SJCRH30 (cell line): ENCODE results near the gene VASP. TPM values are rescaled to one million over a fixed set of nuclear protein-coding genes. Genes with fewer than 3 reads are reported as not detected.

Experiments
- DNase-seq, 2 experiments: peaks; one replicate each; pipeline ENCODE4 v3.0.0-alpha.2; 2015 to 2020
- H3K27ac ChIP-seq: fragments of 250-450 bp; sonication (Bioruptor Pico); 2 replicates; pipeline ENCODE4 v1.5.1; 2020; ENCODE audit warnings: mild to moderate bottlenecking, moderate library complexity
- H3K27me3 ChIP-seq: fragments of 250-450 bp; sonication (Bioruptor Pico); 2 replicates; pipeline ENCODE4 v1.5.1; 2020; ENCODE audit warnings: mild to moderate bottlenecking, moderate library complexity
- H3K36me3 ChIP-seq: fragments of 250-450 bp; sonication (Bioruptor Pico); 2 replicates; pipeline ENCODE4 v1.5.1; 2020; ENCODE audit warnings: mild to moderate bottlenecking, moderate library complexity
- H3K4me1 ChIP-seq: fragments of 250-450 bp; sonication (Bioruptor Pico); 2 replicates; pipeline ENCODE4 v1.5.1; 2020; ENCODE audit warnings: mild to moderate bottlenecking, moderate library complexity
- H3K4me3 ChIP-seq: fragments of 250-450 bp; sonication (Bioruptor Pico); 2 replicates; pipeline ENCODE4 v1.5.1; 2020; ENCODE audit warnings: mild to moderate bottlenecking, moderate library complexity
- H3K9me3 ChIP-seq: fragments of 250-450 bp; sonication (Bioruptor Pico); replicated peaks from 2 replicates; pipeline ENCODE4 v1.5.1; 2020; ENCODE audit warnings: mild to moderate bottlenecking, moderate library complexity
- total RNA-seq: library from RNA; depleted of rRNA; stranded (reverse); fragments of >200 nt; shearing (Covaris generic); gene quantifications from 2 replicates; pipeline ENCODE4 v1.2.3, GENCODE V29; 2014

The VASP gene
- total RNA-seq, 1 experiment from 2014 or later, result 48.8 TPM

DNA sequence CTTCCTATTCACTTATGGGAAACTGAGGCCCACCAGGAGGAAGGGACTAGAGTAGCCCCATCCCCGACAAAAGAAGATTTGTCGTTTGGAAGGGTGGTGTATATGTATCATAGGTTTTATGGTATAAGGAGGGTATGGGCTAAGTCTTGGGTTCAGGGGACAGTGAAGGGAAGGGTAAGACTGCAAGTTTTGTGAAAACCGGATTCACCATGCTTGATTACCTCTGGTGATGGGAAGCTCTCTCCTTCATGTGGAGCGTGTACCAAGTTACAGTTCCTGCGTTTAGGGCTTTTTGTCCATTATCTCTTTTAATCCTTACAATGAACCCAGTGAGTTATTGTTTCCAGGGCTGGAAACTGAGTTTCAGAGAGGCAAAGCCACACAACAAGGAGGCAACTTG lies 3.8 kb downstream of the VASP start:
- no peaks in the 10 kb centered on the region for H3K27me3 ChIP-seq
- no peak for DNase-seq
- no peak overlapping the region for H3K4me3 ChIP-seq
- H3K36me3 ChIP-seq, result no peaks in the 10 kb centered on the region
- H3K4me1 ChIP-seq, result no peaks in the 10 kb centered on the region
- H3K9me3 ChIP-seq, result no peaks in the 10 kb centered on the region
- no peak overlapping the region for H3K27ac ChIP-seq

GRCh38 chr19:45512881-45513483 lies 5.7 kb downstream of the VASP start:
- Histone ChIP-seq H3K9me3 (no peaks in the 10 kb centered on the region), H3K4me1 (no peaks in the 10 kb centered on the region), H3K4me3 (no peak overlapping the region), H3K27me3 (no peaks in the 10 kb centered on the region), H3K36me3 (peaks cover 1% of the 10 kb centered on the region; the same call in 1 of the 2 replicates), H3K27ac (no peak overlapping the region)
- DNase-seq, result no peak

DNA sequence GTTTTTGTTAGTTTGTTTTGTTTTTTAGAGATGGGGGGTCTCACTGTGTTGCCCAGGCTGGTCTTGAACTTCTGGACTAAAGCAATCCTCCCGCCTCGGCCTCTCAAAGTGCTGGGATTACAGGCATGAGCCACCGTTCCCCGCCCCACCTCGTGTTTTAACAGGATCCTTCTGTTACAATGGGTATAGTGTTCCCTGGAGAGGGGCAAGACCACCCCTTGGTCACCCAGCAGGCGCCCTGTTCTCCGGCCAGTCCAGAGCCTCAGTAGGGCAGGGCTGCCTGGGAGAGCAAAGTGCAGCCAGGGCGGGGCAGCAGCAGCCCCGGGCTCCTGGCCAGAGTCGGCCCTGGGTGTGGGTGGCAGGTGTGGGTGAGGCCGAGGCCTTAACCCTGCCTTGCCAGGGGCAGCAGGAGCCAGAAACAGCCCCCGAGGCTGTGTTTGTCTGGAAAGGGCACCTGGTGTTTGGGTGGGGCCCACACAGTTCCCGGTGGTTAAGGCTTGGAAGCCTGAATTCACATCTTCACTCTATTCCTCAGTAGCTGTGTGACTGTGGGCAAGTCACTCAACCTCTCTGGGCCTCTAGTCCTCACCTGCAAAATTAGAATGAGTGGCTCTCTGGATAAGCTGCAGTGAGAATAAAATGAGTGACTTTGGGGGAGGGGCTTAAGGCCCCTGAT lies 7.2 kb downstream of the VASP start:
- H3K4me3 ChIP-seq, result no peak overlapping the region
- no peaks in the 10 kb centered on the region for H3K4me1 ChIP-seq
- H3K27ac ChIP-seq, result no peak overlapping the region
- DNase-seq, result no peak
- no peaks in the 10 kb centered on the region for H3K9me3 ChIP-seq
- H3K36me3 ChIP-seq, result peaks cover 11% of the 10 kb centered on the region
- no peaks in the 10 kb centered on the region for H3K27me3 ChIP-seq

DNA sequence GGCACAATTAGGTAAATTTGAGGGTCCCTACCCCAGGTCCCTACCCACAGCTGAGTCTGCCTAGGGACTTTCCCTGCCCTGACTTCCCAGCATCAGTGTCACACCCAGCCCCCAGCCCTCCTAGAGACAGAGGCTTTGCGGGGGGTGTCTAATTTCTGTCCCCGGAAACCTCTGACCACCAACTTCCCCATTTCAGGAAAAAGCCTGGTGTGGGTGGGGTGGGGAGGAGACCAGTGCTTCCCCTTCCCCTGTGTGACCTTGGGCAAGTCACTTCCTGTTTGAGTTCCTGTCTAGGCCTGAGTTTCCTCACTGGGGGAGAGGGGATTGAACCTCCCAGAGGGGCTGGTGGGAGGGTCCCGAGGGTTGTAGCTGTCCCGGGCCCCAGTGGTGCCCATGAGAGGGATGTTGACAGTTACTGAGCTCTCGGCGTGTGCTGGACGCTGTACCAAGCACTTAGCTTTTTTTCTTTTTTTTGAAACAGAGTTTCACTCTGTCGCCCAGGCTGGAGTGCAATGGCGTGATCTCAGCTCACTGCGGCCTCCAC lies 7.9 kb downstream of the VASP start:
- Histone ChIP-seq H3K4me1 (no peaks in the 10 kb centered on the region), H3K27me3 (no peaks in the 10 kb centered on the region), H3K27ac (no peak overlapping the region), H3K9me3 (no peaks in the 10 kb centered on the region), H3K36me3 (peaks cover 15% of the 10 kb centered on the region), H3K4me3 (no peak overlapping the region)
- DNase-seq, result no peak

DNA sequence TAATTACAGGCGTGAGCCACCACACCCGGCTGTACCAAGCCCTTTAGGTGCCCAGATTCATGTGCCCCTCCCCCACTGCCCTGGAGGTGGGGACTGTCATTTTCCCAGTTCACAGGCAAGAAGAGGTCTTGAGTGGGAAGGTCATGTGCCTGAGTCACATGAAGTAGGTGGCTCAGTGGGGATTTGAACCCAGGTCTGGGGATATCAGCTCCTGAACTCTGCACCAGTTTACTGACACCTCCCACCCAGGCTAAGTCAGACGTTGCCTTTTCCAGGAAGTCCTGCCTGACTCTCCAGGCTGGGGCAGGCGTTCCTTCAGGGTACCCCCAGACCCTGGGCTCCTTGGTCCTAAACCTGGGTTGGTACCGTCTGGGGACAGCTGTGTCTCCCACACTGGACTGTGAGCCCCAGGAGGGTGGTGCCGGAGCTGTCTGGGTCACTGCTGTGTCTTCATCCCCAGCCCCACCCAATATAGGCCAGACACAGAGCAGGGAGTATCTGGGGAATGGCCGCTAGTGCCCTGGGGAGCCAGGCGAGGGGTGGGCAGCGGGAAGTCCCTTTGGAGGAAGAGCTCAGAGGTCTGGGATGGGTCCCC lies 8.6 kb downstream of the VASP start:
- Histone ChIP-seq H3K9me3 (no peaks in the 10 kb centered on the region), H3K36me3 (peaks cover 16% of the 10 kb centered on the region), H3K27ac (no peak overlapping the region), H3K4me3 (no peak overlapping the region), H3K27me3 (no peaks in the 10 kb centered on the region), H3K4me1 (no peaks in the 10 kb centered on the region)
- DNase-seq, result no peak

- no peaks in the 10 kb centered on the region for H3K27me3 ChIP-seq
- H3K4me3 ChIP-seq, result no peak overlapping the region
- H3K9me3 ChIP-seq, result no peaks in the 10 kb centered on the region
- no peak overlapping the region for H3K27ac ChIP-seq
- no peak for DNase-seq
- peaks cover 18% of the 10 kb centered on the region for H3K36me3 ChIP-seq
- no peaks in the 10 kb centered on the region for H3K4me1 ChIP-seq
Measured at GRCh38 chr19:45517238-45517637, 10.0 kb downstream of the VASP start.

GRCh38 chr19:45517641-45518468 lies 10.6 kb downstream of the VASP start:
- Histone ChIP-seq H3K27me3 (no peaks in the 10 kb centered on the region), H3K4me1 (peaks cover 4% of the 10 kb centered on the region), H3K4me3 (no peak overlapping the region), H3K9me3 (no peaks in the 10 kb centered on the region), H3K27ac (no peak overlapping the region), H3K36me3 (peaks cover 21% of the 10 kb centered on the region)
- no peak for DNase-seq

DNA sequence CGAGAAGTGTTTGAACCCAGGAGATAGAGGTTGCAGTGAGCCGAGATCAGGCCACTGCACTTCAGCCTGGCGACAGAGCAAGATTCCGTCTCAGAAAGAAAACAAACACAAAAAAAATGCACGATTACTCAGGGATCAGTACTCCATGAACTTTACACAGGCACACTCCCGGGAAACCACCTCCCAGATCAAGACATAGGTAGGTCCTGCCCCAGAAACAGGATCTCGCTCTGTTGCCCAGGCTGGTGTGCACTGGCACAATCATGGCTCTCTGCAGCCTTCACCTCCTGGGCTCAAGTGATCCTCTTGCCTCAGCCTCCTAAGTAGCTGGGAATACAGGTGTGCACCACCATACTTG lies 11.2 kb downstream of the VASP start:
- no peak overlapping the region for H3K4me3 ChIP-seq
- no peaks in the 10 kb centered on the region for H3K27me3 ChIP-seq
- H3K27ac ChIP-seq, result no peak overlapping the region
- no peaks in the 10 kb centered on the region for H3K9me3 ChIP-seq
- peaks cover 21% of the 10 kb centered on the region for H3K36me3 ChIP-seq
- peaks cover 7% of the 10 kb centered on the region for H3K4me1 ChIP-seq
- DNase-seq, result no peak

- Histone ChIP-seq H3K27me3 (no peaks in the 10 kb centered on the region), H3K4me1 (peaks cover 8% of the 10 kb centered on the region), H3K4me3 (no peak overlapping the region), H3K36me3 (peaks cover 47% of the 10 kb centered on the region), H3K9me3 (no peaks in the 10 kb centered on the region), H3K27ac (no peak overlapping the region; the same call in 1 of the 2 replicates)
- no peak for DNase-seq
Measured at GRCh38 chr19:45522010-45522941, 15.0 kb downstream of the VASP start.

GRCh38 chr19:45523642-45524256 lies 16.5 kb downstream of the VASP start:
- Histone ChIP-seq H3K27me3 (no peaks in the 10 kb centered on the region), H3K27ac (peak overlapping the region; percentile 59), H3K4me3 (no peak overlapping the region), H3K4me1 (peaks cover 8% of the 10 kb centered on the region), H3K36me3 (peaks cover 46% of the 10 kb centered on the region), H3K9me3 (no peaks in the 10 kb centered on the region)
- DNase-seq, result peak; percentile 82 to 94

- no peak for DNase-seq
- Histone ChIP-seq H3K36me3 (peaks cover 44% of the 10 kb centered on the region), H3K4me1 (peaks cover 8% of the 10 kb centered on the region), H3K27me3 (no peaks in the 10 kb centered on the region), H3K9me3 (no peaks in the 10 kb centered on the region), H3K4me3 (no peak overlapping the region), H3K27ac (no peak overlapping the region)
Measured at GRCh38 chr19:45524575-45525129, 17.4 kb downstream of the VASP start.

DNA sequence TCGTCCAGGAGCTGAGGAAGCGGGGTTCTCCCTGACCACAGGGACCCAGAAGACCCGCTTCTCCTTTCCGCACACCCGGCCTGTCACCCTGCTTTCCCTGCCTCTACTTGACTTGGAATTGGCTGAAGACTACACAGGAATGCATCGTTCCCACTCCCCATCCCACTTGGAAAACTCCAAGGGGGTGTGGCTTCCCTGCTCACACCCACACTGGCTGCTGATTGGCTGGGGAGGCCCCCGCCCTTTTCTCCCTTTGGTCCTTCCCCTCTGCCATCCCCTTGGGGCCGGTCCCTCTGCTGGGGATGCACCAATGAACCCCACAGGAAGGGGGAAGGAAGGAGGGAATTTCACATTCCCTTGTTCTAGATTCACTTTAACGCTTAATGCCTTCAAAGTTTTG lies 18.9 kb downstream of the VASP start:
- H3K4me1 ChIP-seq, result peaks cover 8% of the 10 kb centered on the region
- no peak overlapping the region for H3K4me3 ChIP-seq
- no peaks in the 10 kb centered on the region for H3K27me3 ChIP-seq
- no peak overlapping the region for H3K27ac ChIP-seq
- DNase-seq, result peak; percentile 87 to 90
- H3K36me3 ChIP-seq, result peaks cover 39% of the 10 kb centered on the region
- peaks cover 2% of the 10 kb centered on the region for H3K9me3 ChIP-seq

GRCh38 chr19:45526971-45527370 lies 19.7 kb downstream of the VASP start:
- Histone ChIP-seq H3K27ac (no peak overlapping the region), H3K9me3 (peaks cover 10% of the 10 kb centered on the region), H3K27me3 (no peaks in the 10 kb centered on the region), H3K4me3 (no peak overlapping the region), H3K4me1 (peaks cover 8% of the 10 kb centered on the region), H3K36me3 (peaks cover 37% of the 10 kb centered on the region)
- DNase-seq, result no peak
